HuH-7.5 (cell line): ENCODE measurements around the gene CCDC107.

ENCODE experiments used
- DNase-seq: peaks from one replicate; pipeline ENCODE4 v3.0.0; 2011; ENCODE audit warnings: low spot score

CCDC107 gene

GRCh38 chr9:35660966-35661415, 2.9 kb downstream of the CCDC107 start:
- DNase-seq, result no peak

GRCh38 chr9:35661756-35662350, 3.8 kb downstream of the CCDC107 start:
- DNase-seq, result no peak

- no peak for DNase-seq
Observed at GRCh38 chr9:35662437-35662836, 4.3 kb downstream of the CCDC107 start.

GRCh38 chr9:35664531-35665470, 6.7 kb downstream of the CCDC107 start, which contains the start of gene ARHGEF39:
TSS of gene ARHGEF39 (minus strand) at chr9:35665195. CDS start at chr9:35665169, 26 bp downstream.
- DNase-seq, result peak; percentile 94

- no peak for DNase-seq
Observed at GRCh38 chr9:35665471-35665818, 7.4 kb downstream of the CCDC107 start.

GRCh38 chr9:35666045-35666444, 8.0 kb downstream of the CCDC107 start:
- no peak for DNase-seq

- DNase-seq, result no peak
Observed at GRCh38 chr9:35666549-35666948, 8.5 kb downstream of the CCDC107 start.

GRCh38 chr9:35667939-35668338, 9.8 kb downstream of the CCDC107 start:
- DNase-seq, result no peak

- DNase-seq, result peak; percentile 95
Observed at GRCh38 chr9:35669331-35670145, 11.4 kb downstream of the CCDC107 start.

GRCh38 chr9:35673132-35674024, 15.3 kb downstream of the CCDC107 start, which contains the start of gene CA9:
TSS of gene CA9 (plus strand) at chr9:35673928. CDS start at chr9:35673960, 32 bp downstream.
- no peak for DNase-seq

GRCh38 chr9:35674025-35674361, 15.9 kb downstream of the CCDC107 start:
- DNase-seq, result no peak

GRCh38 chr9:35675204-35675603, 17.1 kb downstream of the CCDC107 start:
- no peak for DNase-seq

- DNase-seq, result no peak
Observed at GRCh38 chr9:35675732-35676392, 17.8 kb downstream of the CCDC107 start.

- DNase-seq, result no peak
Observed at GRCh38 chr9:35679091-35679490, 21.0 kb downstream of the CCDC107 start.

GRCh38 chr9:35679766-35680330, 21.8 kb downstream of the CCDC107 start:
- no peak for DNase-seq

- no peak for DNase-seq
Observed at GRCh38 chr9:35680331-35681105, 22.4 kb downstream of the CCDC107 start.

- no peak for DNase-seq
Observed at GRCh38 chr9:35681341-35682002, 23.4 kb downstream of the CCDC107 start.

GRCh38 chr9:35682051-35682450, 24.0 kb downstream of the CCDC107 start:
- no peak for DNase-seq
